DMS 273 (cell line): ENCODE data around the gene PDCD4.

Experiments used
- DNase-seq: peaks from one replicate; lab custom pipeline; 2025; ENCODE audit not compliant: unreplicated experiment; lab: John Stamatoyannopoulos, UW

Gene PDCD4

GRCh38 chr10:110871298-110872084 is at the start of gene PDCD4:
TSS of gene PDCD4 (plus strand) at chr10:110871928. CDS start at chr10:110876028, 4,100 bp downstream.
- peak; percentile 98 for DNase-seq

DNA sequence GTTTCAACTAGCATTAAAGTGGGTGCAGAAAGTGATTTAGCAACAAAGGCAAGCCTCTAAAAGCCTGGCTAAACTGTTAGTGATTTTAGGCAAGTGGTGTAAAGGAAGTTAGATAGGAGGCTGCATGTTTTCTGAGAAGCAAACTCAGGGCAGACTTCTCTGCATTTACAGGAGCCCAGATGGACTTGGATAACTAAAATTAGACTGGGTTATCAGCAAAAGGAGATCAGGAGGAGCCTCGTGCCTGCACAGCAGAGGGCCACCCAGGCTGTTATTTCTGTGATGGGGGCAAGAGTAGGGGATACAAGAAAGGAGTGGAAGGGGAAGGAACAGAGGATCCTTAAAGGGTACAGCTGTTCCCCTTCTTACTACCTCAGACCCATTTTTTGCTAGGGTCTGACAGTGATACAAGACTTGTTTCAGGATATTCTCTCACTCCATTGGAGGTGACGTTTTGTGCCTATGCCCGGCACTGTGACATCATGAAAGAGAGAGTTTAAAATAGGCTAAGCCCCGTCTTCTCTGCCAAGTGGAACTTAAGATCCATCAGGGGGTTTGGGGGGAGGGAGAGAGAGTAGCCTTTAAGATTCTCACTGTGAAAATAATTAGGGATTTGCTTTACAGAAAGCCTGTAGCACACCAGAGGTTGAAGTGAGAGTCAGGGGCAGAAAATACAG is 49.6 kb upstream of the PDCD4 start:
- peak; percentile 66 for DNase-seq

DNA sequence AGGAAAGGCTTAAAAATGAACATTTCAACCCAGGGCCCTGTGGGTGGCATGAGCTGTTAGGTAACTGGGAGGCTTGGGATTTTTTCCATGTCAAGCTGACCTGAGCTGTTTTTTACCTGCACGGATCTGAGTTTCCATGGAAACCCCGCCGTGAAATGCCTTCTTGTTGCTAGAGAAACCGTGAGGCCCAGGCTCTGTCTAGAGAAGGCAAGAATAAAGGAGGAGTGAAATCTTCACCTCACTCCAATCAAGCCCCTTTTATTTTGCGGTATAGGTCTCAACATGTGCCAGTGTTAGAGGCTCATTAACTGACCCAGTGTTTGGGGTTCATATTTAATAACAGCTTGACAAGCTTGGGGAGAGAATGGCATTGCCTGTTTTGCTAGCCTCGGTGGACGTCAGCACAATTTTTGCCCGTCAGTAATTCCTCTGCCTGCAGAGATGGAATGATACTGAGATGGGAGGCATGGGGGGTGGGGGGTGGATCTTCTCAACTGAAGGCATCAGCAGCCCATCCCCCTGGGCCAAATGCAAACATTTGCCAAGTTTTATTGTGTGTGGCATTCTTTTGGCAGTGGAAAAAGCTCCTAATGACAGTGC is 48.9 kb upstream of the PDCD4 start:
- DNase-seq, result peak; percentile 47

DNA sequence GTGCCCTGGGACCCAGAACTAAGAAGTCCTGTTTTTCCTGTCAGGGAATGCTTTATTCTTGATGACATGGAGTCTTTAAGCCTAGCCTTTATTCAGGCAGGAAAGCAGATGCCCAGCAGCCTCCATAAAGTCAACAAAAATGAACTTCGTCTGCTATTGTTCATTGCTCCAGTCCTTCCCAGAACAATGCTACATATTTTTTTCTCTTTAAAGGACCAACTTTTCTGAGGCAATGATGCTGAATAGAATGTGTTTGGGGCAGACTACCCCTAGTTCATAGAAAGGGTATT is 47.6 kb upstream of the PDCD4 start:
- no peak for DNase-seq

DNA sequence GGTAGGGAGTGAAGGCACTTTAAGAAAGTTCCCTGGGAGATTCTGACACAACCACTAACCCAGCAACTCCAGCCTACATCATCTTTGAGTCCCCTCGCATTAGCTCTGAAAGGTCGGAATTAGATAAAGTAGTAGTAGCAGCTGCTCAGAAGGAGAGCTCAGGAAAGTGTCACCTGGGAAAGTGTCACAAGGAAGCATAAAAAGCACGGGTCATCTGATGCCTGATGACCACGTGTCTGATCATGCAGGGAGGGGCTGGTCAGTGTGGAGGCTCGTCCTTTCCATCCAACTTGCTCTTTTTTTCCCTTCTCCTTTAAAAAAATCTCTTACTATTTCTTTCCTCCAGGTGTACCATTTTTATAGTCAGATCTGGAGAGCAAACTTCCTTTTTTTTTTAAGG is 47.1 kb upstream of the PDCD4 start:
- DNase-seq, result no peak

GRCh38 chr10:110825508-110825907 is 46.2 kb upstream of the PDCD4 start:
- no peak for DNase-seq

- DNase-seq, result no peak
Observed at GRCh38 chr10:110827410-110827809, 44.3 kb upstream of the PDCD4 start.

- DNase-seq, result peak; percentile 14
Observed at GRCh38 chr10:110827875-110828274, 43.9 kb upstream of the PDCD4 start.

DNA sequence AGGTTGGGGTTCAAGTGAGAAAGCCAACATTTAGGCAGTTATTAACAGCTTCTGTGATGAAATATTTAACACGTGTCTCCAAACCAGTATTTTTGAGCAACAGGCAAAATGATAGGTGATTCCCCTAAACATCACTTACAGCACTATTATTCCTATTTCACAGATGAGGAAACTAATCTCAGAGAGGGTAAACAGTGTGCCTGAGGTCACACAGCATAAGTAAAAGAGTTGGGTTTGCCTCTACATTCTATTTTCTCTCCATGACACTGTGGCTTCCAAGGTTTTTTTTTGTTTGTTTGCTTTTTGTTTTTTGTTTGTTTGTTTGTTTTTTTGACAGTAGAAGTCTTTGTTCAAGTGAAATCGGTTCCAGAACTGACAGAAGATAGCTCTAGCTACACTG is 43.2 kb upstream of the PDCD4 start:
- DNase-seq, result no peak

GRCh38 chr10:110829721-110830410 is 41.9 kb upstream of the PDCD4 start:
- DNase-seq, result no peak

GRCh38 chr10:110833234-110833940 is 38.3 kb upstream of the PDCD4 start:
- DNase-seq, result peak; percentile 41

DNA sequence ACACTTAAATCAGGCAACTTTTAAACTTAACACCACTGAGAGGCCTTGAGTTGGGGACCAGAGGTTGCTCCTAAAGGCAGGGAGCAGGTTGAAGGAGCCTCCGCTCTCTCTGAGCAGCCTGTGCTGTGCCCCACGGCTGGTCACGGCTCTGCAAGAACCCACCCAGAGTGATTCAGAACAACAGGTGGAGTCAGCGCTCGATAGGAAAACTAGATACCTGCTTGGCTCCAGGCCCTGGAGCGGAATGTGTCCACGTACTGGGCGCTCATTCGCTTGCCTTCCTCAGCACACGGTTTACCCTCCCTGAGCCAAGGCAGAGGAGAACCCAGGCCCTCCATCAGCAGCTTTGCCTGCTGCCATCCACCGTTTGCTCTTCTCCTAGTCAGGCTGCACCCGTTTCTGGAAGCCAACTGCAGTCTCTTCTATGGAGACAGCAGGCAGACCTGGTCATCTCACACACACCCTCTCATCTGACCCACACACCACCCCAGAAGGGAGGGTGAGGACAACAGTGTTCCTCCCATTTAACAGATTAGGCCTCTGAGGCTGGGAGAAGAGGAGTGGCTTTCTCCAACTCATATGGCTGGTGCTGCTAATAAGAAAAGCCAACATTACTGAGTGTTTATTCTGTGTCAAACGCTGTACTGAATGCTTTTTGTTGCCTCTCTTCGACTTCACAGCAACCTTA is 37.6 kb upstream of the PDCD4 start:
- peak; percentile 65 for DNase-seq

DNA sequence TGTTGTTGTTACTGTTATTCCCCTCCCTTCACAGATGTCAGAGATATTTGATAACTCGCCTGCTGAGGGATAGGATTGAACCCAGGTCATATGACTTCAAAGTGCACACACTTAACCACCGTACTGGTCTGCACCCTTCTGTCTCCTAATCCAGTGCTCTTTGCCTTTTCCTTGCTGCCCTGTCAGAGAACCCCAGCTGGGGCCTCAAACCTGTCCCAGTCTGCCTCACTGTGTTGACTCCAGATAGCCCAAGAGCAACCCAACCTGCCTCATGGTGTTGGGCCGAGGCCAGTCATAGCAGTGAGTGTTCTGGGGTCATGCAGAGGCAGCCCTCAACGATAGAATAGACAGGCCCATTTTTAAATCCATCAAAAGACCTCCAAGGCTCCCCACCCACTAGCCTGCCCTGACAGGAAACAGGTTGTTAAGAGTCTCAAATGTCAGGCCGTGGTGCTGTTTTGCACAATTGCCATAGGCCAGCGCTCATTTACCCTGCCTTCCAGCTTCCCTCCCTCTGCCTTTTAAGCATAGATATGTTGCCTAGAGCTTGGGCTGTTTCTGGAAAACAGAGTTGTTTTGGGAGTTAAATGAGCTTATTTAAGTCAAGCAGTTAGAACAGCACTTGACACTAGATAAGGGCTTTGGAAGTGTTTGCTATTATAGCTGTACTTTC is 37.0 kb upstream of the PDCD4 start:
- DNase-seq, result peak; percentile 94

DNA sequence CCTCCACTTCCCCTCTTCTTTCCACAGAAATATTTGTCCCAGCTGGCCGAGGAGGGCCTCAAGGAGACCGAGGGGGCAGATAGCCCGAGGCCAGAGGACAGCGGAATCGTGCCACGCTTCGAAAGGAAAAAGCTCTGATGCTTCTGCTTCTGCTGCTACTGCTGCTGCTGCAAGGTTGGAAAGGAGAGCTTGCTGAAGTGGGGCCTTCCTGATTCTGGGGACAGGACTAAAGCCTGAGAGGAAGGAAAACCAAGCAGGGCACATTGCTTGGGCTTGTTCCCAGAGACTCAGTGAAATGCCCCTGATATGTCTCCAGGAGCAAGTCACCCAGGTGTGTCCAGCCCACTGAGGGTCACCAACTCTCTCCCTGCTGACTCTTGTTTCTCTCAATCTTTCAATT is 35.9 kb upstream of the PDCD4 start:
- no peak for DNase-seq

DNA sequence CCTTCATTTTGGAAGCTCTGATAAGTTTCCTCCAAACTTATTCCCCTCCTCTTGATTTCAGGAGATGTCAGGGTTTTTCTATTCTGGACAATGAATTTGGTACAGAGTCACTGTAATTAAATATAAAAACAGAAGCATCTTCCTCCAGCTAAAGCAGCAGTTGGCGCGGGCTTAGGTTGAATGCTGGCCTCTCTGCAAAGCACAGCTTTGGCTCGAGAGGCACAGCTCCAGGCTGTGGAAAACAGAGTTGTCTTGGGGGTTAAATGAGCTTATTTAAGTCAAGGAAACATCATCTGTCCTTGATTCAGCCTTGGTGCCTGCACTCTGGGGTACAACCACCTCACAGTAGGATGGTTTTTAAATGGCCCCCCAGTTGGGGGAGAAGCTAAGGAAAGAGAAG is 35.0 kb upstream of the PDCD4 start:
- peak; percentile 31 for DNase-seq

- peak; percentile 82 for DNase-seq
Observed at GRCh38 chr10:110837418-110838171, 34.1 kb upstream of the PDCD4 start.

DNA sequence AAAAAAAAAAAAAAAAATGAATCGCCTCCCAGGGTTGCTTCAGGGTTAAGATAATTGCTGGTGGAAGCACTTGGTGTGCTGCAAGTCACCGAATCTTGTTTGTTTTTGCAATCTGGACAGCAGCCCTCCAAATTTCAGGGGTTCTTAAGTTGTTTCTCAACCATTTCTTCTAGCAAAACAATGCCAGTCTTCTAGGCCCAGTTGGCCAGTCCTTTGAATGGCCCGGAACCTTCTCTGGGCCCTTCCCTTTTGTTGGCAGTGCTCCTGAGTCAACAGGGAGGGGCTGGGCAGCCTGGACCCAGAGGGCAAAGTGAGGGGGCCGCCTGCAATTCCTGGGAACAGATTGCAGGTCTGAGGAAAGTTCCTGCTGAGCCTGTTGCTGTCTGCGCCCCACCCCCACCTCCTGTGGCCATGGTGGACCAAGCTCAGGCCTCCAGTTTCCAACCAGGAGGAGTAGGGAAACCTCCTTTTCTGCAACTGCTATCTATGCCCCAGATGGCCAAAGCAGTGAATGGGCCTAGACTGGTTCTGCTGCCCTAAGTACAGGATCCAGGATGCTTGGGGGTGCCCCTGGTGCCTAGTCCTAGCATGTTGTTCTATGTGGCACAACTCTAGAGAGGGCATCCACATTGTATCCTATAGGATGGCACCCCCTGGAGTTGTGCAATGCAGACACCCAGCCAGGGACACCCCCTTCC is 31.4 kb upstream of the PDCD4 start:
- peak; percentile 41 for DNase-seq

- DNase-seq, result no peak
Observed at GRCh38 chr10:110840923-110841428, 30.8 kb upstream of the PDCD4 start.
